Measurements from ENCODE around the gene MIER2. TPM values are rescaled to one million over a fixed set of nuclear protein-coding genes. Genes with fewer than 3 reads are reported as not detected.

MIER2 gene
- total and polyA plus RNA-seq, 7 donors: 6.6 to 31.9 (median 12.3) TPM

- H3K27ac ChIP-seq: no peak overlapping the region
- 82 to 85% methylated on average over 15 of the region's 15 CpGs for WGBS, 2 donors
- H3K27me3 ChIP-seq: peaks cover 24 to 54% (median 49%) of the 10 kb centered on the region in 3 donors
Measured at GRCh38 chr19:292281-292884, 52.2 kb downstream of the MIER2 start.

GRCh38 chr19:291561-292280, 52.9 kb downstream of the MIER2 start:
- no peaks in the 10 kb centered on the region for H3K36me3 ChIP-seq
- no peaks in the 10 kb centered on the region for H3K9me3 ChIP-seq
- peaks cover 24 to 54% (median 49%) of the 10 kb centered on the region in 3 donors for H3K27me3 ChIP-seq
- H3K4me3 ChIP-seq: peak overlapping the region in 3 of 4 donors; percentile 10 to 42 (median 40)
- no peak overlapping the region for H3K27ac ChIP-seq
- DNase-seq: peak; percentile 59
- 15 to 26% methylated on average over 70 of the region's 71 CpGs for WGBS, 2 donors
- TF ChIP-seq POLR2AphosphoS5 (IDR thresholded peaks at IDR 0.05) (no peak), EP300 (IDR thresholded peaks at IDR 0.05) (no peak), POLR2A (IDR thresholded peaks at IDR 0.05) (no peak), CTCF (IDR thresholded peaks at IDR 0.05) (no peak)
- H3K4me1 ChIP-seq: peaks cover 0 to 37% (median 31%) of the 10 kb centered on the region in 4 donors
- intact Hi-C loops (cut with DNase I): no loop called here

More at GRCh38 chr19:292281-292884, 52.2 kb downstream of the MIER2 start:
- intact Hi-C loops (cut with DNase I): no loop called here
- H3K4me1 ChIP-seq: peaks cover 0 to 37% (median 31%) of the 10 kb centered on the region in 4 donors
- no peaks in the 10 kb centered on the region for H3K9me3 ChIP-seq
- DNase-seq: no peak
- TF ChIP-seq EP300 (IDR thresholded peaks at IDR 0.05) (no peak), CTCF (IDR thresholded peaks at IDR 0.05) (no peak), POLR2AphosphoS5 (IDR thresholded peaks at IDR 0.05) (no peak), POLR2A (IDR thresholded peaks at IDR 0.05) (no peak)
- no peaks in the 10 kb centered on the region for H3K36me3 ChIP-seq
- H3K4me3 ChIP-seq: no peak overlapping the region

- DNase-seq: no peak
- intact Hi-C loops (cut with DNase I): no loop called here
- Histone ChIP-seq H3K27ac (peak within 1 kb of the TSS in 3 of 4 donors; percentile 40 to 70 (median 55)), H3K4me3 (peak within 1 kb of the TSS in 3 of 4 donors; percentile 35 to 42 (median 40)), H3K4me1 (peaks cover 0 to 36% (median 30%) of the 10 kb centered on the region in 4 donors), H3K27me3 (peaks cover 24 to 54% (median 49%) of the 10 kb centered on the region in 3 donors), H3K9me3 (no peaks in the 10 kb centered on the region), H3K36me3 (no peaks in the 10 kb centered on the region)
- TF ChIP-seq POLR2A (IDR thresholded peaks at IDR 0.05) (no peak), POLR2AphosphoS5 (IDR thresholded peaks at IDR 0.05) (no peak), EP300 (IDR thresholded peaks at IDR 0.05) (no peak), CTCF (IDR thresholded peaks at IDR 0.05) (no peak)
- WGBS, 2 donors: 3 to 5% methylated on average over 57 of the region's 60 CpGs
Measured at GRCh38 chr19:291006-291521, 53.5 kb downstream of the MIER2 start, which contains the start of gene PLPP2. Gene PLPP2 (minus strand): TSS chr19:291403. CDS start chr19:291336, 67 bp downstream.

- WGBS, 2 donors: 2 to 5% methylated on average over 51 of the region's 51 CpGs
- TF ChIP-seq EP300 (IDR thresholded peaks at IDR 0.05) (no peak), POLR2AphosphoS5 (IDR thresholded peaks at IDR 0.05) (no peak), POLR2A (IDR thresholded peaks at IDR 0.05) (no peak), CTCF (IDR thresholded peaks at IDR 0.05) (no peak)
- Histone ChIP-seq H3K4me1 (peaks cover 0 to 31% (median 28%) of the 10 kb centered on the region in 4 donors), H3K27ac (peak overlapping the region in 3 of 4 donors; percentile 40 to 70 (median 55)), H3K27me3 (peaks cover 24 to 54% (median 49%) of the 10 kb centered on the region in 3 donors), H3K4me3 (peak overlapping the region in 3 of 4 donors; percentile 35 to 42 (median 39)), H3K36me3 (no peaks in the 10 kb centered on the region), H3K9me3 (no peaks in the 10 kb centered on the region)
- no peak for DNase-seq
- intact Hi-C loops (cut with DNase I): no loop called here
Measured at GRCh38 chr19:290372-291005, 54.1 kb downstream of the MIER2 start.

Measured in sigmoid colon (tissue), 7 donors.